Mesenchymal stem cell (in vitro differentiated cells and primary cell): ENCODE measurements around the gene SPEN.
A peak's percentile ranks its signal among the peaks of the same experiment; 100 is the strongest.
"Not testable (repeated sequence)": the region's sequence is repeated elsewhere in the genome, so short reads cannot be mapped to it uniquely, and the experiment has no call there.

ENCODE experiments used
- DNase-seq: peaks from one replicate; pipeline ENCODE4 v3.0.0-alpha.2; 2013
- H2AFZ ChIP-seq: one replicate; pipeline ENCODE4 v1.6.1; 2013; ENCODE audit warnings: low read depth, mild to moderate bottlenecking, control low read depth, inconsistent platforms, low read length, moderate library complexity
- H2AK5ac ChIP-seq: 2 replicates; pipeline ENCODE4 v1.6.1; 2013; ENCODE audit warnings: low read length, moderate library complexity, mild to moderate bottlenecking, inconsistent platforms; ENCODE audit not compliant: severe bottlenecking
- H2BK120ac ChIP-seq: one replicate; pipeline ENCODE4 v1.6.1; 2013; ENCODE audit warnings: low read depth, mild to moderate bottlenecking, inconsistent platforms, low read length, moderate library complexity
- H2BK12ac ChIP-seq, 2 experiments: one replicate each; pipeline ENCODE4 v1.6.1; 2013; ENCODE audit warnings: inconsistent platforms in 2 of 2, low read length in 2 of 2, mild to moderate bottlenecking in 2 of 2, moderate library complexity in 2 of 2, control low read depth in 1 of 2
- H2BK15ac ChIP-seq: one replicate; pipeline ENCODE4 v1.6.1; 2013; ENCODE audit warnings: mild to moderate bottlenecking, low read depth, inconsistent platforms; ENCODE audit not compliant: poor library complexity, severe bottlenecking
- H2BK5ac ChIP-seq: 2 replicates; pipeline ENCODE4 v1.6.1; 2013; ENCODE audit warnings: low read depth, mild to moderate bottlenecking, low read length, control low read depth, inconsistent platforms; ENCODE audit not compliant: poor library complexity, severe bottlenecking
- H3K14ac ChIP-seq, 2 experiments: one replicate each; pipeline ENCODE4 v1.6.1; 2013; ENCODE audit warnings: inconsistent platforms in 2 of 2, low read length in 2 of 2, control low read depth in 1 of 2, mild to moderate bottlenecking in 1 of 2, moderate library complexity in 1 of 2
- H3K18ac ChIP-seq, 2 experiments: one replicate each; pipeline ENCODE4 v1.6.1; 2013; ENCODE audit warnings: inconsistent platforms in 2 of 2, low read length in 2 of 2, control low read depth in 1 of 2, low read depth in 1 of 2, mild to moderate bottlenecking in 1 of 2
- H3K23ac ChIP-seq, 2 experiments: one replicate each; pipeline ENCODE4 v1.6.1; 2013; ENCODE audit warnings: inconsistent platforms in 2 of 2, low read length in 2 of 2, mild to moderate bottlenecking in 2 of 2, moderate library complexity in 2 of 2, control low read depth in 1 of 2
- H3K27ac ChIP-seq: 2 replicates; pipeline ENCODE4 v1.5.1; 2013; ENCODE audit warnings: mild to moderate bottlenecking, moderate library complexity, low read length, control low read depth, inconsistent platforms; ENCODE audit not compliant: poor library complexity, severe bottlenecking
- H3K27me3 ChIP-seq, 2 experiments: 2 replicates each; pipeline versions ENCODE4 v1.6.1 to v1.7.0; 2013; ENCODE audit warnings: low read length in 2 of 2, mild to moderate bottlenecking in 2 of 2, moderate library complexity in 2 of 2, control low read depth in 1 of 2, inconsistent platforms in 1 of 2; ENCODE audit not compliant: control insufficient read depth in 1 of 2, insufficient read depth in 1 of 2
- H3K36me3 ChIP-seq, 2 experiments: 2 replicates each; pipeline versions ENCODE4 v1.6.1 to v1.7.0; 2013; ENCODE audit warnings: low read length in 2 of 2, control low read depth in 1 of 2, inconsistent platforms in 1 of 2, low read depth in 1 of 2, mild to moderate bottlenecking in 1 of 2; ENCODE audit not compliant: insufficient read depth in 2 of 2, control insufficient read depth in 1 of 2
- H3K4ac ChIP-seq, 2 experiments: one replicate each; pipeline ENCODE4 v1.6.1; 2013; ENCODE audit warnings: inconsistent platforms in 2 of 2, low read length in 2 of 2, mild to moderate bottlenecking in 2 of 2, moderate library complexity in 2 of 2, control low read depth in 1 of 2, low read depth in 1 of 2
- H3K4me1 ChIP-seq: 2 replicates; pipeline ENCODE4 v1.6.1; 2013; ENCODE audit warnings: low read depth, low read length, control low read depth; ENCODE audit not compliant: control insufficient read depth, insufficient read depth
- H3K4me2 ChIP-seq: 2 replicates; pipeline ENCODE4 v1.6.1; 2013; ENCODE audit warnings: low read length, mild to moderate bottlenecking, inconsistent platforms; ENCODE audit not compliant: poor library complexity, severe bottlenecking
- H3K4me3 ChIP-seq, 2 experiments: 2 replicates each; pipeline versions ENCODE4 v1.5.1 to v1.7.0; 2013; ENCODE audit warnings: low read length in 2 of 2, mild to moderate bottlenecking in 2 of 2, control low read depth in 1 of 2, low read depth in 1 of 2; ENCODE audit not compliant: insufficient read depth in 1 of 2
- H3K79me1 ChIP-seq: replicated peaks from 2 replicates; pipeline ENCODE4 v1.6.1; 2013; ENCODE audit warnings: mild to moderate bottlenecking, control low read depth, low read length, inconsistent platforms; ENCODE audit not compliant: poor library complexity, severe bottlenecking
- H3K9ac ChIP-seq: 2 replicates; pipeline ENCODE4 v1.7.0; 2013; ENCODE audit warnings: mild to moderate bottlenecking, low read length, moderate library complexity
- H3K9me3 ChIP-seq: 2 replicates; pipeline ENCODE4 v1.7.0; 2013; ENCODE audit warnings: mild to moderate bottlenecking, low read length; ENCODE audit not compliant: control insufficient read depth
- H4K8ac ChIP-seq: one replicate; pipeline ENCODE4 v1.6.1; 2013; ENCODE audit warnings: inconsistent platforms, mild to moderate bottlenecking, low read length, moderate library complexity
- H4K91ac ChIP-seq: one replicate; pipeline ENCODE4 v1.6.1; 2013; ENCODE audit warnings: mild to moderate bottlenecking, low read length, inconsistent platforms
- WGBS: methylation state at CpG from one replicate; pipeline ENCODE4 v1.1.7; 2013; ENCODE audit warnings: mixed read lengths; 5-methylcytosine and 5-hydroxymethylcytosine counted together

The SPEN gene

DNA sequence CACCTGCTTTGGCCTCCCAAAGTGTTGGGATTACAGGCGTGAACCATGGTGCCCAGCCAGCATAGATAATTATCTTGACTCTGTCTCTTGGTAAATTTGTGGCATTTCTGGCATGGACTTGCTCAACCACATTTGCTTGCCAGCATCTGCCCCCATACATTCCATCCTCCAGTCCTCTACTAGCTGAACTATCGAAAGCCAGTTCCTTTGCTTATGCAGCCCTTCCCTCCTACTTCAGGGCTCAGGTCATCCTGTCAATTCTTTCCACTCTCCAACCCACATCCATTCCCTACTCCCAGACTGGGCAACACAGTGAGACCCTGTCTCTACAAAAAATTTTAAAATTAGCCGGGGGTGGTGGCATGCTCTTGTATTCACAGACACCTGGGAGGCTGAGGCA lies 27.0 kb upstream of the SPEN start:
- H3K9ac ChIP-seq: no peak overlapping the region
- DNase-seq: no peak
- peaks cover 2% of the 10 kb centered on the region for H3K4me1 ChIP-seq
- no peak overlapping the region for H3K14ac ChIP-seq
- H3K27ac ChIP-seq: no peak overlapping the region
- no peak overlapping the region for H3K4me2 ChIP-seq
- H3K27me3 ChIP-seq: no peaks in the 10 kb centered on the region
- H3K4ac ChIP-seq: no peak overlapping the region
- H2BK15ac ChIP-seq: no peak overlapping the region
- H4K91ac ChIP-seq: no peak overlapping the region
- H3K23ac ChIP-seq: no peak overlapping the region
- no peak overlapping the region for H3K18ac ChIP-seq
- no peak overlapping the region for H4K8ac ChIP-seq
- no peaks in the 10 kb centered on the region for H3K9me3 ChIP-seq
- no peaks in the 10 kb centered on the region for H3K79me1 ChIP-seq
- no peak overlapping the region for H3K4me3 ChIP-seq
- no peaks in the 10 kb centered on the region for H3K36me3 ChIP-seq
- H2BK120ac ChIP-seq: no peak overlapping the region
- H2BK12ac ChIP-seq: no peak overlapping the region
- H2BK5ac ChIP-seq: no peak overlapping the region
- 98% methylated on average over 3 of the region's 3 CpGs for WGBS
- no peak overlapping the region for H2AFZ ChIP-seq
- no peak overlapping the region for H2AK5ac ChIP-seq

DNA sequence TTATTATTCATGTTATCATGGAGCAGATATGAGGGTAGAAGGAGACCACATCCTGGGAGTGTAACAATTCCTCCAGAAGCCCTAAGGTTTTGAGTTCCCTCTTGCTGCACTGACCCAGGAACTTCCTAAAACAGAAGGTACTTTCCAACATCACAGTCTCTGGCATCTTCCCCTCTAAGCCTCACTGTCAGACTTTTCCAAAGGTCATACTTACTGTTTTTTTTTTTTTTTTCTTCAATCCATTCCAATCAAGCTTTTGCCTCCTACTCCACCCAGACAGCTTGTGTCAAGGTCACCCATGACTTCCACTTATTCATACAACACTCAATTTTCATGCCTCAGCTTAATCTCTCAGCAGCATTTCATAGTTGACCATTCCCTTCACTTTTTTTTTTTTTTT lies 21.7 kb upstream of the SPEN start:
- H3K36me3 ChIP-seq: no peaks in the 10 kb centered on the region
- no peaks in the 10 kb centered on the region for H3K9me3 ChIP-seq
- H4K8ac ChIP-seq: no peak overlapping the region
- no peak for DNase-seq
- H3K9ac ChIP-seq: peak overlapping the region; percentile 24
- H3K27me3 ChIP-seq: no peaks in the 10 kb centered on the region
- no peaks in the 10 kb centered on the region for H3K79me1 ChIP-seq
- no peak overlapping the region for H3K27ac ChIP-seq
- H2AFZ ChIP-seq: no peak overlapping the region
- H3K18ac ChIP-seq: no peak overlapping the region
- H2BK5ac ChIP-seq: no peak overlapping the region
- H3K4ac ChIP-seq: no peak overlapping the region
- peak overlapping the region in 1 of 2 experiments; percentile 11 for H3K4me3 ChIP-seq
- no peak overlapping the region for H2AK5ac ChIP-seq
- no peak overlapping the region for H2BK12ac ChIP-seq
- no peak overlapping the region for H2BK120ac ChIP-seq
- no peak overlapping the region for H3K23ac ChIP-seq
- no peak overlapping the region for H2BK15ac ChIP-seq
- no peak overlapping the region for H4K91ac ChIP-seq
- no peak overlapping the region for H3K14ac ChIP-seq
- no peaks in the 10 kb centered on the region for H3K4me1 ChIP-seq
- no peak overlapping the region for H3K4me2 ChIP-seq

DNA sequence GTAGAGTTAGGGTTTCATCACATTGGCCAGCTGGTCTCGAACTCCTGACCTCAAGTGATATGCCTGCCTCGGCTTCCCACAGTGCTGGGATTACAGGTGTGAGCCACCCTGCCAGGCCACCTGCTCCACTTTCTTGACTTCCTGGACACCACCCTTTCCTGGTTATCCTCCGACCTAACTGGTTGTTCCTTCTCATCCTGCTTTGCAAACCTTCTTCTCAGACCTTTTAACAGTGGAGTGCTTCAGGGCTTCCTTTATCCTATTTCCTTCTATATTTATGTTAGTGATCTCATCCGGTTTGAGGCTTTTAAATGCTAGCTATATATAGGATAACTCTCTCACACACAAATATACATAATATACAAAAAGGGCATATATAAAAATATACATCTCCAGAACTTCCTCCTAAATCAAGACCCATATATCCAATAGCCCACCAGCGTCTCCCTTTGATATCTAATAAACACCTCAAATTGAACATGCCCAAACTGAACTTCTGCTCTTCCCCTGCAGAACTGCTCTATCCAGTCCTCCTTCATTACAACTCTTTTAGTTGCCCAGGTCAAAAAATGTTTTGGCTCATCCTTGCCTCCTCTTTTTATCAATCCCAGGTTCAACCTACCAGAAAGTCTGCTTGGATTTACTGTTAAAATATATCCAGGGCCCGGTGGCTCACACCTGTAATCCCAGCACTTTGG lies 20.5 kb upstream of the SPEN start:
- Histone ChIP-seq H3K9me3 (no peaks in the 10 kb centered on the region), H3K4me1 (no peaks in the 10 kb centered on the region), H4K8ac (no peak overlapping the region), H3K27ac (no peak overlapping the region), H2BK15ac (no peak overlapping the region), H3K18ac (no peak overlapping the region), H3K4me2 (no peak overlapping the region), H3K36me3 (no peaks in the 10 kb centered on the region), H3K23ac (no peak overlapping the region), H2BK5ac (no peak overlapping the region), H3K27me3 (no peaks in the 10 kb centered on the region), H4K91ac (no peak overlapping the region), H3K79me1 (peaks cover 2% of the 10 kb centered on the region), H2AK5ac (no peak overlapping the region), H3K4ac (no peak overlapping the region), H3K9ac (no peak overlapping the region), H2BK120ac (no peak overlapping the region), H3K4me3 (no peak overlapping the region), H2AFZ (no peak overlapping the region), H3K14ac (no peak overlapping the region), H2BK12ac (no peak overlapping the region)
- no peak for DNase-seq
- WGBS: 97% methylated on average over 4 of the region's 6 CpGs

- H3K4me2 ChIP-seq, H3K27me3 ChIP-seq, H3K14ac ChIP-seq, H3K9ac ChIP-seq, DNase-seq, H3K79me1 ChIP-seq, H3K36me3 ChIP-seq, H3K18ac ChIP-seq, H3K4me3 ChIP-seq, H2AK5ac ChIP-seq, H3K4ac ChIP-seq, H3K9me3 ChIP-seq, H4K91ac ChIP-seq, H2BK12ac ChIP-seq, H2AFZ ChIP-seq, H3K4me1 ChIP-seq, H3K27ac ChIP-seq, H2BK120ac ChIP-seq, H2BK15ac ChIP-seq, H2BK5ac ChIP-seq, H3K23ac ChIP-seq, H4K8ac ChIP-seq: not testable (repeated sequence)
- 98% methylated on average over 13 of the region's 15 CpGs for WGBS
Observed at GRCh38 chr1:15827567-15827966, 19.9 kb upstream of the SPEN start.
